HepG2 (cell line): ENCODE data around the gene NDP.

Source experiments
- ATF6 ChIP-seq: sonication (generic); formaldehyde crosslinking; conservative IDR thresholded peaks from 2 replicates; pipeline ENCODE4 v1.4.0; 2020; ENCODE audit warnings: missing genetic modification reagents
- POLR2AphosphoS5 ChIP-seq: IDR thresholded peaks from 2 replicates; pipeline ENCODE4 v1.6.1; 2012; ENCODE audit warnings: low read depth, low read length
- REST ChIP-seq, 2 experiments: IDR thresholded peaks; 2 replicates each; pipeline ENCODE4 v1.6.1; 2011 to 2012; ENCODE audit warnings: low read length in 2 of 2, borderline replicate concordance in 1 of 2, low read depth in 1 of 2, mild to moderate bottlenecking in 1 of 2, moderate library complexity in 1 of 2

- no peak for TF ChIP-seq REST (IDR thresholded peaks at IDR 0.05; ENCODE audit: borderline replicate concordance in 1 of 2, low read depth in 1 of 2, low read length in 2 of 2)
- TF ChIP-seq ATF6 (CRISPR knock-in tag): no peak
- TF ChIP-seq POLR2AphosphoS5: no peak
These were observed 1.7 kb upstream of the NDP start for GRCh38 chrX:43974741-43975465.
